ENCODE results near the gene KLHL3. TPM values are rescaled to one million over a fixed set of nuclear protein-coding genes. Genes with fewer than 3 reads are reported as not detected.
"Not testable (repeated sequence)": the region's sequence is repeated elsewhere in the genome, so short reads cannot be mapped to it uniquely, and the experiment has no call there.

Gene KLHL3, protein sequence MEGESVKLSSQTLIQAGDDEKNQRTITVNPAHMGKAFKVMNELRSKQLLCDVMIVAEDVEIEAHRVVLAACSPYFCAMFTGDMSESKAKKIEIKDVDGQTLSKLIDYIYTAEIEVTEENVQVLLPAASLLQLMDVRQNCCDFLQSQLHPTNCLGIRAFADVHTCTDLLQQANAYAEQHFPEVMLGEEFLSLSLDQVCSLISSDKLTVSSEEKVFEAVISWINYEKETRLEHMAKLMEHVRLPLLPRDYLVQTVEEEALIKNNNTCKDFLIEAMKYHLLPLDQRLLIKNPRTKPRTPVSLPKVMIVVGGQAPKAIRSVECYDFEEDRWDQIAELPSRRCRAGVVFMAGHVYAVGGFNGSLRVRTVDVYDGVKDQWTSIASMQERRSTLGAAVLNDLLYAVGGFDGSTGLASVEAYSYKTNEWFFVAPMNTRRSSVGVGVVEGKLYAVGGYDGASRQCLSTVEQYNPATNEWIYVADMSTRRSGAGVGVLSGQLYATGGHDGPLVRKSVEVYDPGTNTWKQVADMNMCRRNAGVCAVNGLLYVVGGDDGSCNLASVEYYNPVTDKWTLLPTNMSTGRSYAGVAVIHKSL
- 10 to 100 TPM in 1 of 2 donors, 1 to 10 TPM in 1; 3.1 to 17.2 TPM for total RNA-seq

GRCh38 chr5:137735555-137736284 lies at the start of gene KLHL3:
Gene KLHL3, minus strand, starts transcription at chr5:137736089. Its CDS starts 443 bp downstream, at chr5:137735646.
- DNase-seq (ENCODE audit: low spot score in 2 of 2), result peak in 1 of 2 donors; percentile 39

DNA sequence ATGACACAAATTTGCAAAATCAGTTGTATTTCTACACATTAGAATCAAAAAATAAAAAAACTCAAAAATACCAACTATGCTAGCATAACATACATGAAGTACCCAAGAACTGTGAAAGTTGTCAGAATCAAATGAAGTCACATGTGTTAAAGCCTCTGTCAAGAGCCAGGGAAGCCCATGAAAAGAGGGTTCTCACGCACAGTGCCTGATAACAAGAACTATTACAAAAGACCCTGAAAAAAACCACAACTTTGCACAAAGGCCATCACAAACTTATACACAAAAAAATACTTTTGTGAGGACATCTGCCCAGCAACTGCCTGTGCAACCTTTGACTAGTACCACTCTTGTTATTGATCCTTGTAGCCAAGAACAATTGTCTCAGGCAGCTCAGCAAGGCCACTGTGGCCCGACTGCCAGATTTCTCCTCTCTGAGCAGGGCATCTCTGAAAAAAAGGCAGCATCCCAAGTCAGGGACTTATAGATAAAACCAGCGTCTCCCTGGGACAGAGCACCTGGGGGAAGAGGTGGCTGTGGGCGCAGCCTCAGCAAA lies 47.2 kb upstream of the KLHL3 start:
- H3K9me3 Mint-ChIP-seq, result no peaks in the 10 kb centered on the region
- ATAC-seq, result no peak
- peaks cover 0 to 6% of the 10 kb centered on the region in 2 donors for H3K36me3 Mint-ChIP-seq
- H3K27ac Mint-ChIP-seq, result no peak overlapping the region
- DNase-seq (ENCODE audit: low spot score in 2 of 2), result no peak

More at GRCh38 chr5:137735555-137736284, at the start of gene KLHL3:
- peaks cover 0 to 6% of the 10 kb centered on the region in 2 donors for H3K9me3 Mint-ChIP-seq
- ATAC-seq, result peak; percentile 7 to 13
- no peak within 1 kb of the TSS for H3K27ac Mint-ChIP-seq
- peaks cover 0 to 25% of the 10 kb centered on the region in 2 donors for H3K36me3 Mint-ChIP-seq

DNA sequence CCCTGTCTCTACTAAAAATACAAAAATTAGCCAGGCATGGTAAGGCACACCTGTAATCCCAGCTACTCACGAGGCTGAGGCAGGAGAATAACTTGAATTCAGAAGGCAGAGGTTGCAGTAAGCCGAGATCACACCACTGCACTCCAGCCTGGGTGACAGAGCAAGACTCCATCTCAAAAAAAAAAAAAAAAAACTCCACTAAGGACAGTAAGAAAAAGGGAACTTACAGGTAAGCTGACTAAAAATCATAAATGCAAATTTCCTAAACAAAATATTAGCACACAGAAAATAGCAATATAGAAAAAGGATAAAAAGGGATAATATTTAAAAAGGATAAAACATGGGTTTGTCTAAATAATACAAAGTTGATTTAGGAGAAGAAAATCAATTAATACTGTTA lies 46.2 kb upstream of the KLHL3 start:
- ATAC-seq, result no peak
- Mint-ChIP-seq H3K27ac (no peak overlapping the region), H3K9me3 (no peaks in the 10 kb centered on the region), H3K36me3 (peaks cover 0 to 6% of the 10 kb centered on the region in 2 donors)
- DNase-seq (ENCODE audit: low spot score in 2 of 2), result no peak

DNA sequence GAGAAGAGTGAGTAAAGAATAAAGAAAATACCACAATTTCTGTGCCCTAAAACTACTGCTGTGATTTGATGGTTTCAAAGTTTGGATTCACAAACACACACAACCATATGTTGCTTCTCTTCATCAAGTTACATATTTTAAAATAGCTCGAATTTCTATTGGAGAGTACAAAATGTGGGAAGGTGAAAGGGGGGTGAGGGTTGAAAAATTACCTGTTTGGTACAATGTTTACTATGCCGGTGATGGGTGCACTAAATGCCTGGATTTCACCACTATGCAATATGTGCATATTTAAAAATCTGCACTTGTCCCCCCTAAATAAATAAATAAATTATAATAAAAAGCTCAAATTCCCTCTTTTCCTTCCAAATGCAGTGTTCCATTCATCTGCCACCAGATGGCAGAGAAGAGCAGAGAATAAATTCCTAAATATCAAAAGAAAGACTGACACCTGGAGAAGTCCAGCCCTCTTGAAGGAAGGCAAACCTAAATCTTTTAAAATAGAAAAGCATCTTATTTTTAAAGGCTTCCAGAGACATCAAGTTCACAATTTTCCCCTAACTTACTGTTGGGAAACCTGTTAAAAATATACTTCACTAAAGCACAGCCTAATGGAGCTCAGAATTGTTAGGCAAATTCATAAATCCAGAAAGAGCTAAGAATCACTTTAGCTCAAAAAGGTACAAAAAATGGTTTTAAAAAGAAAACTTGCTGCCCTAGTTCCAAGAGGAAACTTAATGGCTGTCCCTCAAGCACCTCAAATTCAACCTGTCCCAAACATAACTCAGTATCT lies 43.1 kb upstream of the KLHL3 start:
- ATAC-seq (no peak), DNase-seq (ENCODE audit: low spot score in 2 of 2) (peak in 1 of 2 donors; percentile 7)
- no peak overlapping the region for H3K27ac Mint-ChIP-seq
- H3K9me3 Mint-ChIP-seq, result no peaks in the 10 kb centered on the region
- H3K36me3 Mint-ChIP-seq, result peaks cover 0 to 2% of the 10 kb centered on the region in 2 donors

DNA sequence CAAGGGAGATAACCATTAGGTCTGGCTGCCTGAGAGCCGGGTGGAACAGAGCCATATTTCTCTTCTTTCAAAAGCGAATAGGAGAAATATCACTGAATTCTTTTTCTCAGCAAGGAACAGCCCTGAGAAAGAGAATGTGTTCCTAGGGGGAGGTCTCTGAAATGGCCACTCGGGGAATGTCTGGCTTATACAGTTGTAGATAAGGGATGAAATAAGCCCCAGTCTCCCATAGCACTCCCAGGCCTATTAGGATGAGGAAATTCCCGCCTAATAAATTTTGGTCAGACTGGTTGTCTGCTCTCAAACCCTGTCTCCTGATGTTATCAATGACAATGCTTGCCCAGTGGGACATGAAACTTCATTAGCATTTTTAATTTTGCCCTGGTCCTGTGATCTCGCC lies 32.0 kb upstream of the KLHL3 start:
- not testable (repeated sequence) for DNase-seq (ENCODE audit: low spot score in 2 of 2); ATAC-seq; H3K27ac Mint-ChIP-seq
- Mint-ChIP-seq H3K9me3 (peaks cover 4 to 12% of the 10 kb centered on the region in 2 donors), H3K36me3 (peaks cover 10 to 19% of the 10 kb centered on the region in 2 donors)

GRCh38 chr5:137761566-137761965 lies 25.7 kb upstream of the KLHL3 start:
- Mint-ChIP-seq H3K27ac (no peak overlapping the region), H3K9me3 (no peaks in the 10 kb centered on the region), H3K36me3 (peaks cover 0 to 6% of the 10 kb centered on the region in 2 donors)
- DNase-seq (ENCODE audit: low spot score in 2 of 2), result no peak
- no peak for ATAC-seq

DNA sequence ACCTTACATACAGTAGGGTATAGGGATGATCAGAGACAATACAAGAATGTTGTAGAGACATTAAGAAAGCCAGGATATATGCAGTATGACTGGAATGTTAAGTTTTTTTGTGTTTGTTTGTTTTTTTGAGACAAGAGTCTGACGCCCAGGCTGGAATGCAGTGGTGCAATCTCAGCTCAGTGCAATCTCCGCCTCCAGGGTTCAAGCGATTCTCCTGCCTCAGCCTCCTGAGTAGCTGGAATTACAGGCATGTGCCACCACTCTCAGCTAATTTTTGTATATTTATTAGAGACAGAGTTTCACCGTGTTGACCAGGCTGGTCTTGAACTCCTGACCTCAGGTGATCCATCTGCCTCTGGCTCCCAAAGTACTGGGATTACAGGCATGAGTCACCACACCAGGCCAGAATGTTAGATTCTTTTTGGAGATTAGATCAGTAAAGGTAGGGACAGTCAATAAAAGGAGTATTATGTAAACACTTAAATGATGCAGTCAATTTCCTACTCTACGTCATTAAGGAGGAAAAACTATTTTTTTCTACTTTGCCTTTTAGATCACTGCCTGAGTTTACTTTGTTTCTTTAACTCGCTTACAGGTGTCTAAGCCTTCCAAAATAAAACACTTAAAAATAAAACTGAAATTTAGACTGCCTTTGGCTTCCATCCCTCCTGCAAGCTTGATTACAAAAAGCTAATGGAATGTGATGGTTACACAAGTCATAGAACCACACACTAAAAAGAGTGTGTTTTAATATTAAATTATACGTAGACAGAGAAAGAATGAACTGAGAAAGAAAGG lies 25.0 kb upstream of the KLHL3 start:
- Mint-ChIP-seq H3K36me3 (peaks cover 0 to 6% of the 10 kb centered on the region in 2 donors), H3K27ac (no peak overlapping the region), H3K9me3 (no peaks in the 10 kb centered on the region)
- ATAC-seq (no peak), DNase-seq (ENCODE audit: low spot score in 2 of 2) (no peak)

DNA sequence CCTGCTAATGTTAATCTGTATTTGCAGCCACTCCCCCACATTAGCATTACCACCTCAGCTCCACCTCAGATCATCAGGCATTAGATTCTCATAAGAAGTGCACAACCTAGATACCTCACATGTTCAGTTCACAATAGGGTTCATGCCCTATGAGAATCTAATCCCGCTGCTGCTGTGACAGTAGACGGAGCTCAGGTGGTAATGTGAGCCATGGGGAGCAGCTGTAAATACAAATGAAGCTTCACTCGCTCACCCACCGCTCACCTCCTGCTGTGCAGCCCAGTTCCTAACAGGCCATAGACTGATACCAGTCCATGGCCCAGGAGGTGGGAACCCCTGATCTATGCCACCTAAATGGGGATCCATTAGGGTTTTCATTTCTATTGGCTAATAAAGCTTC lies 24.4 kb upstream of the KLHL3 start:
- H3K36me3 Mint-ChIP-seq, result peaks cover 0 to 2% of the 10 kb centered on the region in 2 donors
- H3K9me3 Mint-ChIP-seq, result no peaks in the 10 kb centered on the region
- ATAC-seq (no peak), DNase-seq (ENCODE audit: low spot score in 2 of 2) (no peak)
- no peak overlapping the region for H3K27ac Mint-ChIP-seq

DNA sequence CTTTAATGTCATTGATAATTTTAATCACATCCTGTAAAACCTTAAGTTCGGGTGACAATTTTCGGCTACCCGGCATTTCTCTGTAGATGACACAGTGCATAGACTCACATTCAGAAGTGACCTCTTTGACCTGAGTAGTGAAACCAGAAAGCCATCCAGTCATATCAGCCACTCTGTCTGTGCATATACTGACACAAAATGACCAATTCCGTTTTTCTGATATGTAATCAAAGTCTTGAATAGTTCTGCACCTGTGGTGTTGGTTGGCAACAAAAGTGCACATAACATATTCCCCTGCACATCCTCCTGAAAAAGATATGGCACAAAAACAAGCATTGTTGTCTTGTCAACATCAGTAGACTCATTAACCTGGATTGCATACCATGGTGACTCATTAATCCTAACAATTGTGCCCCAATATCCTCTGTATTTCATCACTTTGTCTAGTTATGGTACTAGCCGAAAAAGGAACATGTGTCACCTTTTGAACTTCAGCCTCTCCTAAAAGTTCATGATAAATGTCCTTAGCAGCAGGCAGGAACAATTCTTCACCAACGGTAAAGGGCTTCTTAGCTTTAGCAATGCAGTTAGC lies 22.9 kb upstream of the KLHL3 start:
- ATAC-seq (no peak), DNase-seq (ENCODE audit: low spot score in 2 of 2) (no peak)
- no peak overlapping the region for H3K27ac Mint-ChIP-seq
- H3K9me3 Mint-ChIP-seq, result no peaks in the 10 kb centered on the region
- H3K36me3 Mint-ChIP-seq, result peaks cover 1 to 2% of the 10 kb centered on the region in 2 donors

DNA sequence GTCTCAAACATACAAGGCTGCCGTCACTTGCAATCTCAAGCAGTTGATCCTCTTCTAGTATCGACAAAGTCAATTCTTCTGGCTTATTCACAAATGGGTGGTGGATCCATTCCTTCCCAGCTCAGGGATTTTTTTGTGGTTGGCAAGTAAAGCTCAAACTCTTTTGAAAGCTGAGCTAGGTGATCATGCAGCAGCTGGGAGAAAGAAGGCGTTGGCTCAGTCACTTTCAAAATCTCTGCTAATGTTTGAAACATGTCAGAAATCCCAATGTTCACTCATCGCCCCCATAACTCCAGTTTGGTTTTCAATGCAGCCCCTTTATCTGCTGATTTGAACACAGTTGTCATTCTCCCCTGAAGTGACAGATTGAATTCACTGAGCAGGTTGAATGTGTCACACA lies 22.2 kb upstream of the KLHL3 start:
- ATAC-seq (no peak), DNase-seq (ENCODE audit: low spot score in 2 of 2) (no peak)
- Mint-ChIP-seq H3K27ac (no peak overlapping the region), H3K9me3 (no peaks in the 10 kb centered on the region), H3K36me3 (peaks cover 8 to 9% of the 10 kb centered on the region in 2 donors)

GRCh38 chr5:137757634-137758033 lies 21.7 kb upstream of the KLHL3 start:
- DNase-seq (ENCODE audit: low spot score in 2 of 2) (no peak), ATAC-seq (no peak)
- H3K9me3 Mint-ChIP-seq, result no peaks in the 10 kb centered on the region
- peaks cover 13 to 14% of the 10 kb centered on the region in 2 donors for H3K36me3 Mint-ChIP-seq
- H3K27ac Mint-ChIP-seq, result no peak overlapping the region

- no peak for DNase-seq (ENCODE audit: low spot score in 2 of 2)
- Mint-ChIP-seq H3K27ac (peak overlapping the region; percentile 99 to 100), H3K9me3 (no peaks in the 10 kb centered on the region), H3K36me3 (peaks cover 31 to 38% of the 10 kb centered on the region in 2 donors)
- peak in 1 of 2 donors; percentile 0 for ATAC-seq
Measured at GRCh38 chr5:137754961-137755762, 19.3 kb upstream of the KLHL3 start.

DNA sequence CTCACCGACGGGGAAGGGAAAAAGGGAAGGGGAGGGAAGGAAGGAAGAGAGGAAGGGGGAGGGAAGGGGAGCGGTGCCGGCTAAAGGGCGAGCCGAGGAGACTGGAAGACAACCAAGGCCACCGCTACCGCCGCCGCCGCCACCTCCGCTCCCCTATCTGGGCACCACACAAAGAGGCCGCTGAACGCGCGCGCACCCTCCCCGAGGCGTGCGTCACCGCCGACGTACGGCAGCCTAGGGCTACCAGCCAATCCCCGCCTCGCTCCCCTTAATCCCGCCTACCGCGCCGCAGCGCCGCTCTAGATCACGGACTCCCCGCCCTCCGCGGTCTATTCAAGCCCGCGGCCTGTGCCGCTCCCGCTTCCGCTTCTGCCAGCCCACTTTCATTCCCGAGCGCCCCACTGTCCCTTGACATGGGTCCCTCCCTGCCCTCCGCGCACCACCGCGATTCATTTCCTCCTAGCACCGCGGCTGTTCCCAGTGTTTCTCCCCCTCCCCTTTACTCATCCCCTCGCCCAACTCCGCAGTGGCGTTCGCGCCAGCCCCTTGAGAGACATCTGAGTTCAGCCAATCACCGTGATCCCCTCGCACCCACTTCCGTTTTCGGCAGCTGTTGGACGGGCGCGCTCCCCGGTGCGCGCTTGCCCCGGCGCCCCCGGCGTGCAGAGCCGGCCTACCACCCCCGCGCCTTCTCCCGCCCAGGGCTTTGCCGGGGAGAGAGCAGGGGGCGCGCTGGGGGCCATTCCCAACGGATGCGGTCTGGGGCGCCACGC lies 18.5 kb upstream of the KLHL3 start, which contains the start of gene HNRNPA0:
HNRNPA0 (minus strand) TSS at position 176 of the 773 bp plus-strand sequence. CDS start 297 bp downstream, outside the sequence.
- DNase-seq (ENCODE audit: low spot score in 2 of 2) (peak; percentile 94 to 98), ATAC-seq (peak; percentile 85 to 90)
- Mint-ChIP-seq H3K36me3 (peaks cover 31 to 39% of the 10 kb centered on the region in 2 donors), H3K27ac (peak within 1 kb of the TSS; percentile 99 to 100), H3K9me3 (no peaks in the 10 kb centered on the region)

Data from activated naive CD4-positive, alpha-beta T cell treated with anti-CD3 and anti-CD28 coated beads, Interleukin-2, amount 50 U/mL, for 72 hours (primary cell).